Colonic mucosa (tissue), 4 donors: ENCODE data around the gene GARIN5A. TPM values are rescaled to one million over a fixed set of nuclear protein-coding genes. Genes with fewer than 3 reads are reported as not detected.
A peak's percentile ranks its signal among the peaks of the same experiment; 100 is the strongest.

ENCODE experiments used
- DNase-seq: peaks from one replicate; pipeline ENCODE4 v3.0.0-alpha.2; 2020
- H3K27ac ChIP-seq: fragments of 200-600 bp; one replicate; pipeline ENCODE4 v1.8.0; 2021
- H3K27me3 ChIP-seq: fragments of 200-600 bp; one replicate; pipeline ENCODE4 v1.8.0; 2021
- H3K36me3 ChIP-seq: fragments of 200-600 bp; one replicate; pipeline ENCODE4 v1.8.0; 2021
- H3K4me1 ChIP-seq: fragments of 200-600 bp; one replicate; pipeline ENCODE4 v1.8.0; 2021; ENCODE audit warnings: mild to moderate bottlenecking
- H3K4me3 ChIP-seq: fragments of 200-600 bp; one replicate; pipeline ENCODE4 v1.8.0; 2021
- H3K9ac ChIP-seq, 2 donors: one replicate each; pipeline ENCODE4 v1.7.0; 2013; ENCODE audit warnings: control low read depth in 2 of 2, low read depth in 2 of 2, low read length in 2 of 2
- H3K9me3 ChIP-seq: fragments of 200-600 bp; one replicate; pipeline ENCODE4 v1.8.0; 2021
- CTCF ChIP-seq: fragments of 200-600 bp; IDR thresholded peaks from one replicate; pipeline ENCODE4 v1.8.0; 2022; ENCODE audit warnings: antibody characterized with exemption, mild to moderate bottlenecking
- intact Hi-C: fragments of 100-400 bp; cut with DNase I; formaldehyde crosslinking; loops from one replicate; pipeline ENCODE4 v1.14.1; 2022
- total RNA-seq, 2 donors: library from RNA; stranded (reverse); fragmentation: NEBNext Ultra II Directional in 1 of 2; extraction: Animal tissue kit (Norgen Biotek cat#: 25700) in 1 of 2; gene quantifications; one replicate each; pipeline ENCODE4 v1.2.1, GENCODE V29; 2021
- donor health status: healthy.
- donor health status: DM: no; HTN: no; CAD: no.
- donor health status: DM: no; HTN: no; CAD: no.

Gene GARIN5A
- total RNA-seq, 2 donors from 2014 or later, result 2.1 to 4.4 TPM

DNA sequence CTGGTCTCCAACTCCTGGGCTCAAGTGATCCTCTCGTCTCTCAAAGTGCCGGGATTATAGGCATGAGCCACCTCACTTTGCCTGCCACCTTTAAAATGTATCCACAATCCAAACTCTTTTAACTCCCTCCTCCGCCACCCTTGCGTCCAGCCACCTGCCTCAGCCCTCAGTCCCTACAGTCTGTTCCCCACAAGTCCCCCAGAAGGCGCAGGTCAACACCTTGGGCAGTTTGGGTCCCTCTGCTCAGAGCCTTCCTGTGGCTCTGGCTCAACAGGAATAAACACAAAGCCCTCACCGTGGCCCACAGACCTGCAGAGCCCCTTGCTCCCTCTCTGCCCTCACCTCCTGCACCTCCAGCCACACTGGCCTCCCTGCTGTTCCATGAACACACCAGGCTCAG is 7.8 kb downstream of the GARIN5A start:
- Histone ChIP-seq H3K9me3 (no peaks in the 10 kb centered on the region), H3K9ac (no peak overlapping the region), H3K4me3 (no peak overlapping the region), H3K4me1 (no peaks in the 10 kb centered on the region), H3K27ac (no peak overlapping the region), H3K27me3 (no peaks in the 10 kb centered on the region), H3K36me3 (no peaks in the 10 kb centered on the region)
- TF ChIP-seq CTCF, result no peak
- intact Hi-C loops, result no loop called here
- no peak for DNase-seq

- TF ChIP-seq CTCF, result no peak
These were observed 9.1 kb downstream of the GARIN5A start for GRCh38 chr19:50467566-50467965.

DNA sequence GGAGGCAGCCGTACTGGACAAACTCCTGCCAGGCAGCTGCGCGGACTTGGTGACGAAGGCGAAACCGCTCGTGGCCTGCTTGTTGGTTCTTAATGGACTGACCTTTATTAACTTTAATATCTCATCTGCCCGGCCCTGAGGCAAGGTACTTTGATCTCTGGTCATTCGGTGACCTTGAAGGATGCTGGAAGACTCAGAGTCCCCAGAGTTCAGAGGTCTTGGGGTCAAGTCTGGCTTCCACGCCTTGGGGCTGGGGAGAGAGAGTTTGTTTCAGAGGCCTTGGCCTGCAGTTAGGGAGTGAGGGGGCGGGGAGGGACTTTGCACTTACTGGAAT is 10.0 kb downstream of the GARIN5A start:
- Histone ChIP-seq H3K27ac (no peak overlapping the region), H3K27me3 (no peaks in the 10 kb centered on the region), H3K4me1 (no peaks in the 10 kb centered on the region), H3K36me3 (no peaks in the 10 kb centered on the region), H3K9ac (no peak overlapping the region), H3K9me3 (no peaks in the 10 kb centered on the region), H3K4me3 (no peak overlapping the region)
- intact Hi-C loops, result no loop called here
- TF ChIP-seq CTCF, result no peak
- no peak for DNase-seq

More at GRCh38 chr19:50467566-50467965, 9.1 kb downstream of the GARIN5A start:
- no peak overlapping the region for H3K4me3 ChIP-seq
- no peak overlapping the region for H3K27ac ChIP-seq
- no peaks in the 10 kb centered on the region for H3K36me3 ChIP-seq
- no peak for DNase-seq
- no peaks in the 10 kb centered on the region for H3K9me3 ChIP-seq
- no peaks in the 10 kb centered on the region for H3K4me1 ChIP-seq
- no peak overlapping the region for H3K9ac ChIP-seq
- intact Hi-C loops, result no loop called here
- no peaks in the 10 kb centered on the region for H3K27me3 ChIP-seq

- intact Hi-C loops, result no loop called here
- no peak overlapping the region for H3K27ac ChIP-seq
These were observed 10.5 kb downstream of the GARIN5A start for GRCh38 chr19:50465986-50466705.

GRCh38 chr19:50465000-50465399 is 11.6 kb downstream of the GARIN5A start:
- no peak overlapping the region for H3K4me3 ChIP-seq
- H3K27me3 ChIP-seq, result no peaks in the 10 kb centered on the region
- no peak for TF ChIP-seq CTCF
- no peaks in the 10 kb centered on the region for H3K4me1 ChIP-seq
- H3K27ac ChIP-seq, result no peak overlapping the region
- H3K9me3 ChIP-seq, result no peaks in the 10 kb centered on the region
- no peak overlapping the region for H3K9ac ChIP-seq
- intact Hi-C loops, result no loop called here
- no peaks in the 10 kb centered on the region for H3K36me3 ChIP-seq
- no peak for DNase-seq

More at GRCh38 chr19:50465986-50466705, 10.5 kb downstream of the GARIN5A start:
- Histone ChIP-seq H3K9ac (no peak overlapping the region), H3K4me1 (no peaks in the 10 kb centered on the region), H3K4me3 (no peak overlapping the region), H3K27me3 (no peaks in the 10 kb centered on the region), H3K36me3 (no peaks in the 10 kb centered on the region), H3K9me3 (no peaks in the 10 kb centered on the region)
- no peak for TF ChIP-seq CTCF
- DNase-seq, result peak; percentile 72
